Caco-2 (cell line): ENCODE data around the gene NELFA. TPM values are rescaled to one million over a fixed set of nuclear protein-coding genes. Genes with fewer than 3 reads are reported as not detected.

Source experiments
- BruUV-seq: library from RNA; stranded (reverse); fragments of 400-500 nt; replicated peaks from 2 replicates; lab custom pipeline; 2021; lab: Mats Ljungman, UMichigan
- CTCF ChIA-PET: fragments of 300-600 bp; sonication (Branson Sonifier 250); formaldehyde crosslinking; loops from one replicate; lab custom pipeline; 2022; ENCODE audit warnings: antibody characterized with exemption; lab: Charles Lee
- POLR2A ChIA-PET: fragments of 300-600 bp; sonication (Branson Sonifier 250); formaldehyde crosslinking; loops from one replicate; lab custom pipeline; 2022; ENCODE audit warnings: antibody characterized with exemption; lab: Charles Lee
- DNase-seq, 2 experiments: peaks; one replicate each; pipeline versions ENCODE4 v3.0.0 to v3.0.0-alpha.2; 2020 to 2022
- H3K27me3 ChIP-seq: replicated peaks from 2 replicates; pipeline ENCODE4 v1.6.0; 2011; ENCODE audit warnings: low read length; ENCODE audit not compliant: control insufficient read depth, insufficient read depth
- H3K36me3 ChIP-seq: 2 replicates; pipeline ENCODE4 v1.5.1; 2011; ENCODE audit warnings: low read length; ENCODE audit not compliant: control insufficient read depth, insufficient read depth
- H3K4me1 ChIP-seq: fragments of 250-450 bp; sonication (Bioruptor Pico); 2 replicates; pipeline ENCODE4 v1.5.1; 2020; ENCODE audit warnings: mild to moderate bottlenecking
- H3K4me3 ChIP-seq: 2 replicates; pipeline ENCODE4 v1.5.1; 2011; ENCODE audit warnings: low read depth, mild to moderate bottlenecking, control low read depth, low read length
- H3K9me3 ChIP-seq: fragments of 250-450 bp; sonication (Bioruptor Pico); 2 replicates; pipeline ENCODE4 v1.5.1; 2020; ENCODE audit warnings: mild to moderate bottlenecking, moderate library complexity
- H3K27ac Mint-ChIP-seq: one replicate; pipeline ENCODE4 v1.8.0; 2022; ENCODE audit warnings: mixed read lengths; ENCODE audit not compliant: unreplicated experiment
- H3K27me3 Mint-ChIP-seq: one replicate; pipeline ENCODE4 v1.8.0; 2022; ENCODE audit warnings: mixed read lengths; ENCODE audit not compliant: insufficient read depth, unreplicated experiment
- H3K36me3 Mint-ChIP-seq: one replicate; pipeline ENCODE4 v1.8.0; 2022; ENCODE audit warnings: mild to moderate bottlenecking, mixed read lengths; ENCODE audit not compliant: insufficient read depth, unreplicated experiment
- H3K4me1 Mint-ChIP-seq: one replicate; pipeline ENCODE4 v1.8.0; 2022; ENCODE audit warnings: low read depth, mixed read lengths; ENCODE audit not compliant: unreplicated experiment
- H3K4me3 Mint-ChIP-seq: one replicate; pipeline ENCODE4 v1.8.0; 2022; ENCODE audit warnings: mild to moderate bottlenecking, moderate library complexity, mixed read lengths; ENCODE audit not compliant: unreplicated experiment
- H3K9me3 Mint-ChIP-seq: one replicate; pipeline ENCODE4 v1.8.0; 2022; ENCODE audit warnings: mixed read lengths; ENCODE audit not compliant: unreplicated experiment
- CTCF ChIP-seq, 2 experiments: fragments of 200-600 bp in 1 of 2; IDR thresholded peaks; 1 replicate in 1 of 2; 2 replicates in 1 of 2; pipeline versions ENCODE4 v1.5.1 to v1.8.0; 2011 to 2022; ENCODE audit warnings: antibody characterized with exemption in 1 of 2, control low read depth in 1 of 2, inconsistent platforms in 1 of 2, low read depth in 1 of 2, low read length in 1 of 2, mild to moderate bottlenecking in 1 of 2, moderate library complexity in 1 of 2; ENCODE audit not compliant: insufficient read depth in 1 of 2, severe bottlenecking in 1 of 2, unreplicated experiment in 1 of 2
- intact Hi-C: fragments of 100-400 bp; cut with micrococcal nuclease; formaldehyde crosslinking; loops from one replicate; pipeline ENCODE4 v1.10.0; 2022; ENCODE audit not compliant: unreplicated experiment
- total RNA-seq: library from RNA; stranded (reverse); gene quantifications from 2 replicates; pipeline ENCODE4 v1.2.3, GENCODE V29; 2022

Gene NELFA
- total RNA-seq, 1 experiment from 2014 or later, result 53.0 TPM

- Mint-ChIP-seq H3K36me3 (peaks cover 73% of the 10 kb centered on the region), H3K27ac (no peak overlapping the region), H3K4me1 (no peaks in the 10 kb centered on the region), H3K4me3 (no peak overlapping the region), H3K27me3 (no peaks in the 10 kb centered on the region), H3K9me3 (no peaks in the 10 kb centered on the region)
- H3K9me3 ChIP-seq, result no peaks in the 10 kb centered on the region
- no peaks in the 10 kb centered on the region; the same call in 1 of the 2 replicates for H3K36me3 ChIP-seq
- TF ChIP-seq CTCF (IDR thresholded peaks at IDR 0.05; ENCODE audit: insufficient read depth in 1 of 2, low read depth in 1 of 2, low read length in 1 of 2, severe bottlenecking in 1 of 2, unreplicated experiment in 1 of 2), result no peak
- POLR2A ChIA-PET, result no interaction called here
- CTCF ChIA-PET, result no interaction called here
- BruUV-seq, result no TSS peak
- H3K4me1 ChIP-seq, result no peaks in the 10 kb centered on the region
- no peak for DNase-seq
- intact Hi-C loops, result no loop called here
- H3K27me3 ChIP-seq, result no peaks in the 10 kb centered on the region
- H3K4me3 ChIP-seq, result no peak overlapping the region
Observed at GRCh38 chr4:1939664-1940509, 68.9 kb downstream of the NELFA start.

- POLR2A ChIA-PET, result no interaction called here
- no peak for DNase-seq
- Histone ChIP-seq H3K27me3 (no peaks in the 10 kb centered on the region), H3K36me3 (no peaks in the 10 kb centered on the region; the same call in 1 of the 2 replicates), H3K4me3 (no peak overlapping the region), H3K9me3 (no peaks in the 10 kb centered on the region), H3K4me1 (no peaks in the 10 kb centered on the region)
- Mint-ChIP-seq H3K27me3 (no peaks in the 10 kb centered on the region), H3K9me3 (no peaks in the 10 kb centered on the region), H3K4me3 (no peak overlapping the region), H3K27ac (no peak overlapping the region), H3K4me1 (no peaks in the 10 kb centered on the region), H3K36me3 (peaks cover 65% of the 10 kb centered on the region)
- no TSS peak for BruUV-seq
- CTCF ChIA-PET, result no interaction called here
- no peak for TF ChIP-seq CTCF (IDR thresholded peaks at IDR 0.05; ENCODE audit: insufficient read depth in 1 of 2, low read depth in 1 of 2, low read length in 1 of 2, severe bottlenecking in 1 of 2, unreplicated experiment in 1 of 2)
- intact Hi-C loops, result no loop called here
Observed at GRCh38 chr4:1938027-1938426, 70.7 kb downstream of the NELFA start.

GRCh38 chr4:1937550-1937949 lies 71.2 kb downstream of the NELFA start:
- Histone ChIP-seq H3K9me3 (no peaks in the 10 kb centered on the region), H3K4me3 (no peak overlapping the region), H3K36me3 (peaks cover 2% of the 10 kb centered on the region; the same call in 1 of the 2 replicates), H3K4me1 (no peaks in the 10 kb centered on the region), H3K27me3 (no peaks in the 10 kb centered on the region)
- Mint-ChIP-seq H3K36me3 (peaks cover 67% of the 10 kb centered on the region), H3K9me3 (no peaks in the 10 kb centered on the region), H3K4me3 (no peak overlapping the region), H3K4me1 (no peaks in the 10 kb centered on the region), H3K27ac (no peak overlapping the region), H3K27me3 (no peaks in the 10 kb centered on the region)
- BruUV-seq, result no TSS peak
- DNase-seq, result no peak
- ChIA-PET CTCF (no interaction called here), POLR2A (no interaction called here)
- intact Hi-C loops, result no loop called here
- no peak for TF ChIP-seq CTCF (IDR thresholded peaks at IDR 0.05; ENCODE audit: insufficient read depth in 1 of 2, low read depth in 1 of 2, low read length in 1 of 2, severe bottlenecking in 1 of 2, unreplicated experiment in 1 of 2)
